Measurements from ENCODE around the gene BROX.

- no peak for TF ChIP-seq ELK1 (IDR thresholded peaks at IDR 0.05; ENCODE audit: low read depth, low read length)
- no peak for TF ChIP-seq CTCF (IDR thresholded peaks at IDR 0.05)
- no peak for TF ChIP-seq POLR2A (IDR thresholded peaks at IDR 0.05; ENCODE audit: low read length)
- TF ChIP-seq SMC3 (IDR thresholded peaks at IDR 0.05): no peak
- no peak for TF ChIP-seq RAD21 (conservative IDR thresholded peaks at IDR 0.05 in 1 of 2, IDR thresholded peaks at IDR 0.05 in 1 of 2)
- no peak for TF ChIP-seq TFCP2L1 (CRISPR knock-in tag; IDR thresholded peaks at IDR 0.05)
- no peak for TF ChIP-seq HOXA7 (CRISPR knock-in tag; IDR thresholded peaks at IDR 0.05)
- TF ChIP-seq RCOR1 (IDR thresholded peaks at IDR 0.05; ENCODE audit: low read depth, low read length): no peak
- no peak for TF ChIP-seq EP300 (IDR thresholded peaks at IDR 0.05)
- no peak for TF ChIP-seq USF2 (IDR thresholded peaks at IDR 0.05)
- TF ChIP-seq CBX8 (IDR thresholded peaks at IDR 0.05): no peak
Observed at GRCh38 chr1:222750651-222751050, 38.3 kb downstream of the BROX start.
